ENCODE results near the gene AP2A2. TPM values are rescaled to one million over a fixed set of nuclear protein-coding genes. Genes with fewer than 3 reads are reported as not detected.

Gene AP2A2
- total RNA-seq, 6 experiments from 2014 or later: 41.4 to 66.7 (median 53.8) TPM

- H3K4me1 ChIP-seq: no peaks in the 10 kb centered on the region
- intact Hi-C loops (cut with DNase I): no loop called here
- H3K36me3 ChIP-seq: peaks cover 0 to 67% (median 37%) of the 10 kb centered on the region in 4 donors
- DNase-seq (no peak), ATAC-seq (no peak)
- TF ChIP-seq, protein P1, sequence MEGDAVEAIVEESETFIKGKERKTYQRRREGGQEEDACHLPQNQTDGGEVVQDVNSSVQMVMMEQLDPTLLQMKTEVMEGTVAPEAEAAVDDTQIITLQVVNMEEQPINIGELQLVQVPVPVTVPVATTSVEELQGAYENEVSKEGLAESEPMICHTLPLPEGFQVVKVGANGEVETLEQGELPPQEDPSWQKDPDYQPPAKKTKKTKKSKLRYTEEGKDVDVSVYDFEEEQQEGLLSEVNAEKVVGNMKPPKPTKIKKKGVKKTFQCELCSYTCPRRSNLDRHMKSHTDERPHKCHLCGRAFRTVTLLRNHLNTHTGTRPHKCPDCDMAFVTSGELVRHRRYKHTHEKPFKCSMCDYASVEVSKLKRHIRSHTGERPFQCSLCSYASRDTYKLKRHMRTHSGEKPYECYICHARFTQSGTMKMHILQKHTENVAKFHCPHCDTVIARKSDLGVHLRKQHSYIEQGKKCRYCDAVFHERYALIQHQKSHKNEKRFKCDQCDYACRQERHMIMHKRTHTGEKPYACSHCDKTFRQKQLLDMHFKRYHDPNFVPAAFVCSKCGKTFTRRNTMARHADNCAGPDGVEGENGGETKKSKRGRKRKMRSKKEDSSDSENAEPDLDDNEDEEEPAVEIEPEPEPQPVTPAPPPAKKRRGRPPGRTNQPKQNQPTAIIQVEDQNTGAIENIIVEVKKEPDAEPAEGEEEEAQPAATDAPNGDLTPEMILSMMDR (IDR thresholded peaks at IDR 0.05): no peak
- TF ChIP-seq POLR2A (IDR thresholded peaks at IDR 0.05): no peak
- H3K27ac ChIP-seq: no peak overlapping the region
- H3K27me3 ChIP-seq: no peaks in the 10 kb centered on the region
- no peaks in the 10 kb centered on the region for H3K9me3 ChIP-seq
- no peak overlapping the region for H3K4me3 ChIP-seq
- 74% methylated on average over 12 of the region's 24 CpGs for whole genome bisulfite sequencing (ENCODE audit: insufficient coverage, low coverage, low lambda C conversion rate, missing lambda C conversion rate)
Observed at GRCh38 chr11:991711-992307, 66.1 kb downstream of the AP2A2 start.

- WGBS (ENCODE audit: insufficient coverage, low coverage, low lambda C conversion rate, missing lambda C conversion rate): 89% methylated on average over 13 of the region's 16 CpGs
- intact Hi-C loops (cut with DNase I): no loop called here
- peaks cover 0 to 61% (median 33%) of the 10 kb centered on the region in 4 donors for H3K36me3 ChIP-seq
- no peaks in the 10 kb centered on the region for H3K4me1 ChIP-seq
- no peak for DNase-seq
- no peaks in the 10 kb centered on the region for H3K27me3 ChIP-seq
- no peak overlapping the region for H3K4me3 ChIP-seq
- H3K9me3 ChIP-seq: no peaks in the 10 kb centered on the region
- no peak for ATAC-seq
- H3K27ac ChIP-seq: no peak overlapping the region
- TF ChIP-seq POLR2A (IDR thresholded peaks at IDR 0.05): no peak
- TF ChIP-seq, protein P1 (IDR thresholded peaks at IDR 0.05): no peak
Observed at GRCh38 chr11:992577-992976, 66.9 kb downstream of the AP2A2 start.

DNA sequence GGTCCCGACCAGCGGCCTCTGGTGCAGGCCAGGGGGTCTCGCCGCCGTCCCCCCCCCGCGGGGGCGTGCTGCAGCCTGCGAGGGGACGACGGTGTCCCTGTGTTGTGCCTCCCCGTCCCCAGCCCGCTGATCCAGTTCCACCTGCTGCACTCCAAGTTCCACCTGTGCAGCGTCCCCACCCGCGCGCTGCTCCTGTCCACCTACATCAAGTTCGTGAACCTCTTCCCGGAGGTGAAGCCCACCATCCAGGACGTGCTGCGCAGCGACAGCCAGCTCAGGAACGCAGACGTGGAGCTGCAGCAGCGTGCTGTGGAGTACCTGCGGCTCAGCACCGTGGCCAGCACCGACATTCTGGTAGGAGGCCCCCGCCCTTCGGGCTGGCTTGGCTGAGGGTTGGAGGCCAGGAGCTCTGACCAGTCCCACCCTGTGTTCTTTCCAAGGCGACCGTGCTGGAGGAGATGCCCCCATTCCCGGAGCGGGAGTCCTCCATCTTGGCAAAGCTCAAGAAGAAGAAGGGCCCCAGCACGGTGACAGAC, 68.0 kb downstream of the AP2A2 start:
- WGBS (ENCODE audit: insufficient coverage, low coverage, low lambda C conversion rate, missing lambda C conversion rate): 100% methylated on average over 2 of the region's 35 CpGs
- H3K27me3 ChIP-seq: no peaks in the 10 kb centered on the region
- intact Hi-C loops (cut with DNase I): no loop called here
- H3K4me3 ChIP-seq: no peak overlapping the region
- DNase-seq: no peak
- H3K9me3 ChIP-seq: no peaks in the 10 kb centered on the region
- H3K36me3 ChIP-seq: peaks cover 0 to 50% (median 26%) of the 10 kb centered on the region in 4 donors
- ATAC-seq: no peak
- H3K27ac ChIP-seq: no peak overlapping the region
- no peaks in the 10 kb centered on the region for H3K4me1 ChIP-seq
- no peak for TF ChIP-seq POLR2A (IDR thresholded peaks at IDR 0.05)
- TF ChIP-seq, protein P1 (IDR thresholded peaks at IDR 0.05): no peak

DNA sequence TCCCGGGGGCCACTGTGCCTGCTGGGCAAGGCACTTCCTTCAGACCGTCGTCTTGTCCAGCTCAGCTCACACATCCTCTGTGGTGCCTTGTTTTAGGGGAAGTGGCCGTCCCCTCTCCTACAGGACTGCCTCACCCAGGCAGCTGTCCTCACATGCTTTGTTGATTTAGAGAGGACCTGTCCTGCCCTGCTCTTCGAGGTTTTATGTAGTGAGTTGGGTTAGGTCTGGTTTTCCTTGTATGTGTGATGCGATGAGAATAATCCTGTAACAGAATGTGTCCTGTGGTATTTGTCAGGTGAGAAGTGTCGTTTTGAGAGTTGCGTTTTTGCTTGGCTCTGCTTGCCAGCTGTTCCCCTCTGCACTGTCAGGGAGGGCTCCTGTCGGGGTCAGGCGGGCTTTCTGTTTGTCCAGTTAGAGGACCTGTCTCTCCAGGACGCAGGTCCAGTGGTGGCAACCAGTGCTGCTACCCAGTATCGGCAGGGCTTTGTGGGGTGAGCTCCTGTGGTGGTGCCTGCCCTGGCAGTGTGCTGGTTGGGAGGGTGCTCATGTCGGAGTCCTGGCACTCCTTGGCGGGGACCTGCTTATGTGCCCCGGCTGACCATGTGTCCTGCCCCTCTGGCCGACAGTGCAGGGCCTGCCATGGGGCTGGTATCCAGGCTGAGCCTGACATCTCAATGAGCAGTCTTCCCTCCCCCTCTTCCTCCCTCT, 69.5 kb downstream of the AP2A2 start:
- no peak for ATAC-seq
- WGBS (ENCODE audit: insufficient coverage, low coverage, low lambda C conversion rate, missing lambda C conversion rate): 52% methylated on average over 7 of the region's 16 CpGs
- no peak for DNase-seq
- Histone ChIP-seq H3K27ac (no peak overlapping the region), H3K27me3 (no peaks in the 10 kb centered on the region), H3K36me3 (peaks cover 0 to 39% (median 21%) of the 10 kb centered on the region in 4 donors), H3K4me3 (no peak overlapping the region), H3K9me3 (no peaks in the 10 kb centered on the region), H3K4me1 (no peaks in the 10 kb centered on the region)
- TF ChIP-seq POLR2A (IDR thresholded peaks at IDR 0.05): no peak
- TF ChIP-seq, protein P1 (IDR thresholded peaks at IDR 0.05): no peak
- intact Hi-C loops (cut with DNase I): no loop called here
